GM12878 (cell line): Measurements from ENCODE around the gene GFRA3. TPM values are rescaled to one million over a fixed set of nuclear protein-coding genes. Genes with fewer than 3 reads are reported as not detected.

Experiments used
- ATAC-seq: fragments of 200-7000 bp; cut with Tn5 transposase; 3 replicates; pipeline ENCODE4 v1.9.1; 2020; ENCODE audit warnings: mild to moderate bottlenecking, moderate library complexity
- BruUV-seq: library from RNA; stranded (reverse); fragments of 400-500 nt; replicated peaks from 2 replicates; lab custom pipeline; 2021; lab: Mats Ljungman, UMichigan
- CTCF ChIA-PET: fragments of 300-600 bp; sonication (Branson Sonifier 250); formaldehyde crosslinking; extraction: SDS; loops from one replicate; lab custom pipeline; 2021; ENCODE audit warnings: inconsistent platforms; lab: Yijun Ruan, JAX
- POLR2A ChIA-PET: fragments of 350-600 bp; formaldehyde crosslinking; extraction: SDS; loops from one replicate; lab custom pipeline; 2021; ENCODE audit warnings: inconsistent platforms; lab: Charles Lee
- RAD21 ChIA-PET: fragments of 300-600 bp; sonication (Branson Sonifier 250); formaldehyde crosslinking; loops from one replicate; lab custom pipeline; 2023; ENCODE audit warnings: antibody characterized with exemption; ENCODE audit not compliant: unreplicated experiment; lab: Charles Lee
- SMC1A ChIA-PET: fragments of 300-600 bp; sonication (Branson Sonifier 250); formaldehyde crosslinking; loops from one replicate; lab custom pipeline; 2023; ENCODE audit not compliant: unreplicated experiment, uncharacterized antibody; lab: Charles Lee
- DNase-seq: peaks from one replicate; pipeline ENCODE4 v3.0.0-alpha.2; 2011; ENCODE audit warnings: low read depth, low spot score
- FAIRE-seq: peaks from 3 replicates; lab custom pipeline; 2011; peaks lifted over from hg19 to GRCh38; lab: Jason Lieb, UNC
- H2AFZ ChIP-seq: 2 replicates; pipeline ENCODE4 v1.6.0; 2011; ENCODE audit warnings: low read depth, low read length, control low read depth; ENCODE audit not compliant: control insufficient read depth
- H3K27ac ChIP-seq: 2 replicates; pipeline ENCODE4 v1.5.1; 2011; ENCODE audit warnings: control low read depth; ENCODE audit not compliant: control insufficient read depth, insufficient read depth
- H3K27me3 ChIP-seq, 2 experiments: replicated peaks in 1 of 2; 2 replicates each; pipeline versions ENCODE4 v1.6.0 to v1.6.1; 2011; ENCODE audit warnings: low read length in 1 of 2; ENCODE audit not compliant: control insufficient read depth in 2 of 2, insufficient read depth in 2 of 2
- H3K36me3 ChIP-seq, 2 experiments: 2 replicates each; pipeline ENCODE4 v1.5.1; 2011; ENCODE audit warnings: low read length in 1 of 2; ENCODE audit not compliant: control insufficient read depth in 2 of 2, insufficient read depth in 2 of 2
- H3K4me1 ChIP-seq: 2 replicates; pipeline ENCODE4 v1.6.1; 2011; ENCODE audit warnings: mild to moderate bottlenecking, low read length, moderate library complexity, mixed read lengths; ENCODE audit not compliant: control insufficient read depth, insufficient read depth
- H3K4me2 ChIP-seq: 2 replicates; pipeline ENCODE4 v1.6.0; 2011; ENCODE audit warnings: control low read depth; ENCODE audit not compliant: control insufficient read depth, insufficient read depth
- H3K4me3 ChIP-seq: fragments of 200-600 bp; sonication (generic); 2 replicates; pipeline ENCODE4 v1.5.1; 2016
- H3K79me2 ChIP-seq: 2 replicates; pipeline ENCODE4 v1.6.0; 2011; ENCODE audit warnings: low read length; ENCODE audit not compliant: control insufficient read depth, insufficient read depth
- H3K9ac ChIP-seq: 2 replicates; pipeline ENCODE4 v1.8.0; 2011; ENCODE audit warnings: low read length, control low read depth, mixed read lengths; ENCODE audit not compliant: control insufficient read depth, insufficient read depth
- H3K9me3 ChIP-seq: replicated peaks from 3 replicates; pipeline ENCODE4 v1.5.1; 2011; ENCODE audit warnings: mild to moderate bottlenecking, low read length; ENCODE audit not compliant: control insufficient read depth, insufficient read depth
- H4K20me1 ChIP-seq: 2 replicates; pipeline ENCODE4 v1.6.0; 2011; ENCODE audit not compliant: control insufficient read depth, insufficient read depth
- ATF2 ChIP-seq: IDR thresholded peaks from 2 replicates; pipeline ENCODE4 v1.6.1; 2012; ENCODE audit warnings: low read length, inconsistent platforms
- KDM1A ChIP-seq: fragments of 200-600 bp; sonication (generic); IDR thresholded peaks from 2 replicates; pipeline ENCODE4 v1.6.1; 2016; ENCODE audit warnings: borderline replicate concordance
- MTA2 ChIP-seq: fragments of 450-650 bp; IDR thresholded peaks from 2 replicates; pipeline ENCODE4 v1.6.1; 2016; ENCODE audit warnings: low read depth, mild to moderate bottlenecking, moderate library complexity
- NRF1 ChIP-seq: conservative IDR thresholded peaks from 2 replicates; pipeline ENCODE4 v1.6.1; 2011; ENCODE audit warnings: mild to moderate bottlenecking, low read depth, low read length, improper control_type of control experiment
- PAX5 ChIP-seq: IDR thresholded peaks from 2 replicates; pipeline ENCODE4 v1.6.1; 2011; ENCODE audit warnings: low read depth, low read length, borderline replicate concordance
- REST ChIP-seq: IDR thresholded peaks from 2 replicates; pipeline ENCODE4 v1.6.1; 2012; ENCODE audit warnings: mild to moderate bottlenecking, low read depth, low read length
- TARDBP ChIP-seq: IDR thresholded peaks from 2 replicates; pipeline ENCODE4 v1.6.1; 2016; ENCODE audit warnings: borderline replicate concordance
- TCF7 ChIP-seq: IDR thresholded peaks from 2 replicates; pipeline ENCODE4 v1.6.1; 2014; ENCODE audit warnings: antibody characterized with exemption, borderline replicate concordance
- WGBS: methylation state at CpG from one replicate; pipeline ENCODE4 v1.1.6; 2016; ENCODE audit warnings: low lambda C conversion rate; ENCODE audit not compliant: insufficient replicate concordance, insufficient coverage; ENCODE audit errors: missing lambda C conversion rate; 5-methylcytosine and 5-hydroxymethylcytosine counted together
- in situ Hi-C: fragments of 300-500 bp; cut with MboI; formaldehyde crosslinking; loops from 9 replicates; pipeline ENCODE4 v1.14.3; 2018; ENCODE audit warnings: mixed read lengths
- intact Hi-C: fragments of 100-400 bp; cut with micrococcal nuclease; formaldehyde crosslinking; loops from one replicate; pipeline ENCODE4 v1.14.2; 2022; ENCODE audit not compliant: unreplicated experiment
- polyA plus RNA-seq, 11 experiments: library from polyadenylated mRNA; depleted of rRNA in 4 of 11; unstranded in 6 of 11; stranded (reverse) in 5 of 11; fragments of >200 nt; fragmentation: Nextera tagmentation in 4 of 11; fragmentation: Illumina TruSeq in 1 of 11; extraction: Ambion mirVana in 4 of 11; extraction: Trizol in 1 of 11; gene quantifications; 1 replicate in 1 of 11; 2 replicates in 10 of 11; pipeline versions ENCODE4 v1.2.1 to v1.2.3, GENCODE V29; 2011 to 2016; ENCODE audit warnings: inconsistent platforms in 2 of 11, missing spikeins in 2 of 11, low read depth in 1 of 11
- total RNA-seq, 4 experiments: library from RNA; depleted of rRNA in 3 of 4; stranded (reverse); fragments of >200 nt in 3 of 4; fragmentation: Illumina TruSeq in 1 of 4; extraction: Trizol in 1 of 4; gene quantifications; 2 replicates each; pipeline versions ENCODE4 v1.2.1 to v1.2.3, GENCODE V29; 2013 to 2021

Gene GFRA3
- total and polyA plus RNA-seq, 10 of the 15 experiments (the other 5 are each of a cell fraction or from before 2014, with no cell fraction given) = 0.06 to 0.10 (median 0.08) TPM; not detected in 7

- ATAC-seq = no peak
- Histone ChIP-seq H3K79me2 (no peaks in the 10 kb centered on the region), H3K9ac (no peak overlapping the region), H3K9me3 (no peaks in the 10 kb centered on the region), H3K4me3 (no peak overlapping the region), H3K27ac (no peak overlapping the region), H3K36me3 (peaks cover 0 to 5% of the 10 kb centered on the region in 2 experiments; a peak in 2 of 4 replicates), H2AFZ (no peak overlapping the region), H3K4me1 (no peaks in the 10 kb centered on the region), H3K27me3 (no peaks in the 10 kb centered on the region), H4K20me1 (no peaks in the 10 kb centered on the region), H3K4me2 (no peak overlapping the region)
- TF ChIP-seq REST (no peak), NRF1 (no peak), PAX5 (no peak), KDM1A (no peak), ATF2 (no peak), TCF7 (no peak), MTA2 (no peak), TARDBP (no peak)
- CTCF ChIA-PET = interaction anchor here (1.2 kb wide), 1 partner anchor 36 kb away, joined by 4 read pairs; the partner anchor contains the start of gene KDM3B
- DNase-seq = no peak
- 80% methylated on average over 3 of the region's 3 CpGs for WGBS
- POLR2A ChIA-PET = no interaction called here
- SMC1A ChIA-PET = no interaction called here
- in situ Hi-C loops (no loop called here), intact Hi-C loops (no loop called here)
- BruUV-seq = no TSS peak
- FAIRE-seq = no peak
- RAD21 ChIA-PET = no interaction called here
These were observed 41.9 kb upstream of the GFRA3 start for GRCh38 chr5:138316355-138316754.
